Measurements from ENCODE around the gene UNC45B.
"Not testable (repeated sequence)": the region's sequence is repeated elsewhere in the genome, so short reads cannot be mapped to it uniquely, and the experiment has no call there.

UNC45B gene, protein sequence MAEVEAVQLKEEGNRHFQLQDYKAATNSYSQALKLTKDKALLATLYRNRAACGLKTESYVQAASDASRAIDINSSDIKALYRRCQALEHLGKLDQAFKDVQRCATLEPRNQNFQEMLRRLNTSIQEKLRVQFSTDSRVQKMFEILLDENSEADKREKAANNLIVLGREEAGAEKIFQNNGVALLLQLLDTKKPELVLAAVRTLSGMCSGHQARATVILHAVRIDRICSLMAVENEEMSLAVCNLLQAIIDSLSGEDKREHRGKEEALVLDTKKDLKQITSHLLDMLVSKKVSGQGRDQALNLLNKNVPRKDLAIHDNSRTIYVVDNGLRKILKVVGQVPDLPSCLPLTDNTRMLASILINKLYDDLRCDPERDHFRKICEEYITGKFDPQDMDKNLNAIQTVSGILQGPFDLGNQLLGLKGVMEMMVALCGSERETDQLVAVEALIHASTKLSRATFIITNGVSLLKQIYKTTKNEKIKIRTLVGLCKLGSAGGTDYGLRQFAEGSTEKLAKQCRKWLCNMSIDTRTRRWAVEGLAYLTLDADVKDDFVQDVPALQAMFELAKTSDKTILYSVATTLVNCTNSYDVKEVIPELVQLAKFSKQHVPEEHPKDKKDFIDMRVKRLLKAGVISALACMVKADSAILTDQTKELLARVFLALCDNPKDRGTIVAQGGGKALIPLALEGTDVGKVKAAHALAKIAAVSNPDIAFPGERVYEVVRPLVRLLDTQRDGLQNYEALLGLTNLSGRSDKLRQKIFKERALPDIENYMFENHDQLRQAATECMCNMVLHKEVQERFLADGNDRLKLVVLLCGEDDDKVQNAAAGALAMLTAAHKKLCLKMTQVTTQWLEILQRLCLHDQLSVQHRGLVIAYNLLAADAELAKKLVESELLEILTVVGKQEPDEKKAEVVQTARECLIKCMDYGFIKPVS

DNA sequence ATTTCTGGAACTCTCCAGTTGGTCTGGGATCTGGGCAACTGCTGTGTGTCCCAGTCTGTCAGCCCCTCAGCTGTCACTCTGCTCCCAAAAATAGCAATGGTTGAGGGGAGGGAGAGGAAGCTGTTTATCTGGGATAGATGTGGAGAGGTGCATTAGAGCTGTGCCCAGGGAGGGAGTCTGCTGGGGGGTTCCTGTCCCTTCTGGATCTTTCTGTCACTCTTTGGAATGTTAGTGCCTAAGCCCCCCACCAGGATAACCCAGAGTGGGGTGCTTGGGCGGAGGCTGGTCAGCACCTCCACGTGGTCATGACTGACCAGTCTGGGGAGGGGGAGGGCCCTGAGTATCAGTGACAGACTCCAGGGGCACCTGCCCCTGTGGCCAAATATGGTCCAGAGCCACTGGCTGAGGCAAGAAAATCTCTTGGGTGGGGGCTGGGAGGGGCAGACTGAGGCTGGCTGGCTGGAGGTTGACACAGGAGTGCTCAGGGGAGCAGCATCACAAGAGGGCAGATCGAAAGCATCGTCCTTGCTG lies at the start of gene UNC45B:
UNC45B (plus strand) TSS at position 443 of the 531 bp plus-strand sequence. CDS start 447 bp downstream, outside the sequence.
- FAIRE-seq: no peak

DNA sequence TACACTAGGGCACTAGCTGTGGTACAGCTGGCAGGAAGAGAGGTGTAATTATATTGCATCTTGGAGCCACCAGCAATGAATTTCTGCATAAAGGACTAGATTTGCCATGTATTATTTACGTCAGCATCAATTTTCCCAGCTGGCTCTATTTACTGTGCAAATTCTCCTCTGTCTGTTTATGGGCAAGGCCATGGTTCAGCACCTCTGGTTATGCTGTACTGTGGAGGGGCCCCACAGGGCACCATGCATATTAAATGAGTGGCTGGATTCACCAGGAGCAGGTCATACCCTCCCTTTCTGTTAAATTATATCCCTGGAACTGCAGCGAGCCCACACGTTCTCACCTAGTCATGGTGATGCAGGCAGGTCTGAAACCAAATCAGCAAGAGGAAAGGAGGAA lies 47.7 kb upstream of the UNC45B start:
- FAIRE-seq: no peak

DNA sequence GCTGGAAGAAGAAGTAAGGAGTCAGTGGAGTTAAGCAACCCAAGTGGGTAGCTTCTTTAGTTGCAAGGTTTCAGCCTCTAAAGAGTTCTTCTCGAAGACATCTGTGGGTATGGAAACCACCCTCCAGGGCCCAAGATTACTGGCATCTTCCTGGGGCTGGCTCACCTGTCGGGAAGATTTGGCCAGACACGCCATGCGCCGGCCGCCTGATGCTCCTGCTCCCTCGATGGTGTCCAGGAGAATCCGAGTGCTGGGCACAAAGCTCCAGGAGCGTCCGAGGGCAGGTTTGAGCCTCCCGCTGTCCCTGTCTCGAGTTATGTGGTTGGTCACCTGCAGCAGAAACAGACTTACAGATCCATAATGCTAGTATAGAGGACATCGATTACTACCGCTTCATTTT lies 46.6 kb upstream of the UNC45B start:
- no peak for FAIRE-seq

DNA sequence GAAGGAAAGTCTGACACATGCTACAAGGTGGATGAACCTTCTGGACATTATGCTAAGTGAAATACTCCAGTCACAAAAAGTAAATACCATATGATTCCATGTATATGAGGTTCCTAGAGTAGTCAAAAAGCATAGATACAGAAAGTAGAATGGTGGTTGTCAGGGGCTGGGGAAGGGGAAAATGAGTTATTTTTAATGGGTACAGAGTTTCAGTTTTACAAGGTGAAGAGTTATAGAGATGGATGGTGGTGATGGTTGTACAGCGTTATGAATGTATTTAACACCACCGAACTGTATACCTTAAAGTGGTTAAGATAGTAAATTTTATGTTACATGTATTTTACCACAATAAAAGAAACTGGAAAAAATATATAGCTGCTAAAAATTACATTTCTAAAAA lies 45.9 kb upstream of the UNC45B start:
- no peak for FAIRE-seq

DNA sequence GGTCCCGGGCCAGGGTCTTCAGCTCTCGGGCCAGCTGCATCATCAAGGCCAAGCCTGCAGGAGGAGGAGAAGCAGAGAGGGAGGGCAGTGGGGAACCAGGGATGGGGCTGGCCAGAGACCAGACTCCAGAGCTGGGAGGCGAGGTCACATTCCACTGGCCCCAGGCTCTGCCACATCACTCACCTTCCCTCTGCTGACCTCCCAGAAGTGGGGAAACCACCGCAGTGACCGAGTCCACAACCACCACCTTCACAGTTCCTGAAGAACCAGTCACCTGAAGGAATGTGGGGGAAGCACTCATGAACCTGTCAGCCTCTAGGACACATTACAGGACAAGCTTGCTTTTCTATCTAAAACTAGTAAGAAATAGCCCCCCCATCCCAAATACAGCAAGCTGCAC lies 44.3 kb upstream of the UNC45B start:
- FAIRE-seq: no peak

DNA sequence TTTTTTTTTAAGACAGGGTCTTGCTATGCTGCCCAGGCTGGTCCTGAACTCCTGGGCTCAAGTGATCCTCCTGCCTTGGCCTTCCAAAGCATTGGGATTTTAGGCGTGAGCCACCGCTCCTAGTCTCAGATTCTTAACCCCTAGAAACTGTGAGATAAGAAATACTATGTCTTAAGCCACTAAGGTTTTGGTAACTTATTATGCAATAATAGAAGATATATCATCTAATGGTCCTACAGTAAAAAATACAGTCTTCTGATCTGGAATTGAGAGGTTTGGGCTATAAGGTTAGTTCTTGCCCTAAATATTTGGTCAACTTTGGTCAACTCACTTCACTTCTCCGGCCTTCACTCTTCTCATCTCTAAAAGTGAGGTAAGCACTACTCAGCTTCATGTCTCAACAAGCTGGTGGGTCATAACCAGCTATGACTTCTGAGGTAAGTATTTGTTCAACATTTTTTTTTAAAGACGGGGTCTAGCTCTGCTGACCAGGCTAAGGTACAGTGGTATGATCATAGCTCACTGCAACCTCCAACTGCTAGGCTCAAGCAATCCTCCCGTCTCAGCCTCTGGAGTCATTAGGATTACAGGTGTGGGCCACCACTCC lies 42.7 kb upstream of the UNC45B start:
- FAIRE-seq: no peak

DNA sequence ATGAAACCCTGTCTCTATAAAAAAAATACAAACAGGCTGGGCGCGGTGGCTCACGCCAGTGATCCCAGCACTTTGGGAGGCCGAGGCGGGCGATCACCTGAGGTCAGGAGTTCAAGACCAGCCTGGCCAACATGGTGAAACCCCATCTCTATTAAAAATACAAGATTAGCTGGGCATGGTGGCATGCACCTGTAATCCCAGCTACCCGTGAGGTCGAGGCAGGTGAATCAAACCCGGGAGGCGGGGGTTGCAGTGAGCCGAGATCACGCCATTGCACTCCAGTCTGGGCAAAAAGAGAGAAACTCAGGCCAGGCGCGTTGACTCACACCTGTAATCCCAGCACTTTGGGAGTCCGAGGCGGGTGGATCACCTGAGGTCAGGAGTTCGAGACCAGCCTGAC lies 36.8 kb upstream of the UNC45B start:
- not testable (repeated sequence) for FAIRE-seq

DNA sequence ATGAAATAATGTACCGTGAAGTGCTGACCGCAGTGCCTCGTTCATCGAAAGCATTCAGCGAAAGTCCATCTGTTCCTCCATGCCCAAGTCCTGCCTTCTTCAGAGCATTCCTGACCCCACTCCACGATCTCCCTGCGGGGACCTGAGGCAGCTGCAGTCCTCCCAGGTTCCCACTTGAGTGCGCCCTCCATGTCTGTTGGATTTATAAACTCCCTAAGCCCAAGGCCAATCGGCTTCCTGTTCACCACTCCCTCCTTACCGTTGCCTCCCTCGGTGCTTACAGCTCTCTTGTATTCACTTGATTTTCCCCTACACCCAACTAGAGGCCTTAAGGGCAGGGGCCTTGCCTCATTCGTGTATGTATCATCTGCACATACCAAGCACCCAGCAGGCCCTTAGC lies 30.8 kb upstream of the UNC45B start:
- FAIRE-seq: no peak

DNA sequence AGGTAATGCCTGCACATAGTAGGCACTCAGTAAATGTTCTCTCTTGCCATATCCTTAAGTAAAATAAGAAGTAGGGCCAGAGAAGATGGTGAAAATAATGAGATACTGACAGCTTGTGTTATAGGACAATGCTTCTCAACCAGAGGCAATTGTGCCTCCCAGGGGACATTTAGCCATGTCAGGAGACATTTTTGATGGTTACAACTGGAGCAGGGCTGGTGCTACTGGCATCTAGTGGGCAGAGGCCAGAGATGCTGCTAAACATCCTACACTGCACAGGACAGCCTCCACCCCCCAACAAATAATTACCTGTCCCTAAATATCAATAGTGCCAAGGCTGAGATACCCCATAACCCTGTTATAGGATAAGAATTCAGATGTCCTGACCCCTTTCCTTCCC lies 29.6 kb upstream of the UNC45B start:
- FAIRE-seq: no peak

DNA sequence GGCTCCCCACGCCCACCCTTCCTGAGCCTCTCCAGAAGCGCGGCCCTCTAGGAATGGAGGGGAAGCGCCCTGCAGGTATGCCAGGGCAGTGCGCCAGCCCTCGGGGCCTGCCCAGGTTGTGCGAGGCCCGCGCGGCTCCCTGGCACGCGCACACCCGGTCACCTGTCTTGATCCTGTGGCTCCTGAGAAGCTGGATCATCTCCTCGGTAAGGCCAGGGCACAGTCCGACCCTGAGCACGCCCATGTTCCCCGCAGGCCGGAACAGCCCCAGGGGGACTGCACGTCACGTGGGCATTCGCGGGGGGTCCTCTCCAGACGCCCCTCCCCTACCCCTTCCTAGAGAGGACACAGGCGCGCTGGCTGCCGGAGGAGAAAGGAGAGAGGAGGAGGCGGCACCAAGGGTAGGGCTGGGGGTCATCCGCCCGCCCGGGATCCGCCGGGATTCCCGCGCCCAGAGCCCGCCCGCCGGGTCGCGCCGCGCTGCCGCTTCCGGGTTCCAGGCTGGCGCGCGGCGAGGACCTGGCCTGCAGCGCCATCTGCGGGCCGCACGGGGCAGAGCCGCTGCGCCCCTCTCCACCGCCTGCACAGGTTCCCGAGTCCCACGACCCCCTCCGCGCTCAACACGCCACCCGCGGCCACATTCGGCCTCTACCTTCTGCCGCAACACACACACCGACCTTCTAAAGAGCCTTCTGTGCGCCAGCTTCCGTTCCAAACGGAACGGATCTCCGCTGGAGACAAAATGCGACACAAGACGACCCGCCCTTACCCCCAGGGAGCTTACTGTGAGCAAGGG lies 28.0 kb upstream of the UNC45B start, which contains the start of gene RAD51D:
RAD51D (minus strand) TSS at position 491 of the 796 bp plus-strand sequence; CDS start at position 244, 247 bp downstream.
- no peak for FAIRE-seq

DNA sequence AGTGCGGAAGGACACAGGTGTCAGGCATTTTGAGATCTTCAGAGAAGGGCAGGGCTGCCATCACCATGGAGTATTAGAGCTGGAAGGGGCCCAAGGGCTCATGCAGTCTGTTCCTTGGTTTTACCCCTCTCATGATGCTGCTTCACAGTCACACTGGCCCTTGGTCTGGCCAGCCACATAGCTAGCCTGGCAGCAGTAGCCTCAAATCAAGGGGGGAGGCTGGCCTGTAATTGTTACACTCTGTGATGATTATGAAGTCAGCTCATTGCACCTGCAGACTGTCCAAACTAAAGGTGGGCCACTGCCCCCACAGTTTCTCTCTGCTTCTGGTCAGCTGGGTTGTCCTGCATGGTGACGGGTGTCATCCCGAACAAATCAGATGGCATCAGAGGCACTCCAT lies 26.3 kb upstream of the UNC45B start, which contains the start of gene FNDC8:
FNDC8 (plus strand) TSS at position 301 of the 400 bp plus-strand sequence; CDS start at position 380, 79 bp downstream.
- FAIRE-seq: no peak

DNA sequence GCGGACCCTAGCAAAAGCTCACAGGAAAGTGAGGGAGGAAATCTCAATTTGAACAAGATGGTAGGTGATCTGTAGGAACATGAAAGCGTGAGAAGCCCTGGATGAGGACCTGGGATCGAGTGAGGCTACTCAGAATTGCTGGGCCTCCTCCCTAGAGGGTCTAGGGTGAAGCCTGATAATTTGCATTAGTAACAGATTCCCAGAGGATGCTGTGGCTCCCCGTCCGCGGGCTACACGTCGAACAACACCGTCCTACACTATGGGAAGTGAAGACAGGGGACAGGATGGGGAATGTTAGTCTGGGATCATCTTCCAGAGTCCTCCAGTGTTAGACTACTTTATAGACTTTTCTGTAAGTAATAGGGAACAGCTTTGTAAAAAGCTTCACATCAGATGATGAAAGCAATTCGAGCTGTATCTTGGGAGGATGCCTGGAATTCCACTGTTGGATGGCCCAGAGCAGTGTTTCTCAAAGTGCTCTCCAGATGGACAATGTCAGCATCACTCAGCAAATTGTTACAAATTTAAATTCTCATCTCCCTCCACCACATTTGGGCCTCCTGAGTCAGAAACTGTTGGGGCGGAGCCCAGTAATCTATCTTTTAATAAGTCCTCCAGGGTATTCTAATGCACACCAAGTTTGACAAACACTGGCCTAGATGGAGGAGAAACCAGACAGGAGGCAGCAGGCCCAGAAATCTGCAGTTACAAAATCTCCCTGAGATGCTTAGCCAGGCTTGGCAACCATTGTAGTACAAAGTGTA lies 19.7 kb upstream of the UNC45B start:
- no peak for FAIRE-seq

DNA sequence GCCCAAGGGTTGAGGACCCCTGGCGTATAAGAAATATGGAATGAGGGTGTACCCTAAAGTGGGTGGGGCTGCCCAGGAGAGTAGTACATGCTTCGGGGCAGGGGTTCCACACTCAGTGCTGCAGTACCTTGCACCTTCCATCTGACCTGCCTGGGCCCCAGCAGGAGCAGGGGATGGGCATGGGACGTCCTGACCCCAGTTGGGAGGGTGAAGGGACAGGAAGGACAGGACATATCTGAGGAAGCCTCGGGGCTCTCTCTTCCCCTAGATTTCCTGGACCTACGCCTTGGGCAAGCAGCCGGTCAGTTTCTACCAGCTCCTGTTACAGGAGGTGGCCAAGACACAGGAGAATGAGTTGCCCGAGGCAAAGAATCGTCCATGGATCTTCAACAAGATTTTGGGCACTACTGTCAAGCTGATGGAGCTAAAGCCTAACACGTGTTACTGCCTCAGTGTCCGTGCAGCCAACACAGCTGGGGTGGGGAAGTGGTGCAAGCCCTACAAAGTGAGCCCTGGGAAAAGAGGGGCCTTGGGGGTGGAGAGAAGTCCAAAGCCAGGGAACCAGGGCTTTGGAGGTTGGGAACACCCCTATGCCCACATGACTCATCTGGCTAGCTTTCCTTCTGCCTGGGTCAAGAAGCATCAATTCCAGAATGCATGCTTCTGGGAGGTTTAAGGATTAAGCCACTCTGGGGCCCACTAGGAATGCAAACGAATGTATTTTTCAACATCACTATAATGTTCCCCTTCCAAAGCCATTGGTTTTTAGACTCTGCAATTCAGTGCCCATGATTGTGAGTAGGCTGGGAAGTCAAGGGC lies 18.3 kb upstream of the UNC45B start:
- FAIRE-seq: no peak

DNA sequence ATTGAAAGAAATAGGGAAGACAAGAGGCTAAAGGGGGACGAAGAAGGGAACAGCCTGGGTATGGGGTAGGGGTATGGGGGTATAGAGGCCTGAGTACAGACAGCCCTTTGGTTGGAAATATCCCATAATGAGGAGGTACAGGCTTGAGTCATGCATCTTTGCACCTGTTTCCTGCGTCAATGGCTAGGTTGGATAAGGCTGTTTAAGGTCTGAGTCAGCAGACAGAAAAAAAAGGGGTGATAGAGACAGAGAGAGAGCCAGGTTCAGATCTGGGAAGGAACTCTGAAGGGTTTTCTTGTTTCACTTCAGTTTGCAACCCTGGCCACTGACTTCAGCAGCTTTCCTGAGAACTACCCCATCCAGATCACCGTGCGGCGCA lies 17.7 kb upstream of the UNC45B start:
- FAIRE-seq: no peak

DNA sequence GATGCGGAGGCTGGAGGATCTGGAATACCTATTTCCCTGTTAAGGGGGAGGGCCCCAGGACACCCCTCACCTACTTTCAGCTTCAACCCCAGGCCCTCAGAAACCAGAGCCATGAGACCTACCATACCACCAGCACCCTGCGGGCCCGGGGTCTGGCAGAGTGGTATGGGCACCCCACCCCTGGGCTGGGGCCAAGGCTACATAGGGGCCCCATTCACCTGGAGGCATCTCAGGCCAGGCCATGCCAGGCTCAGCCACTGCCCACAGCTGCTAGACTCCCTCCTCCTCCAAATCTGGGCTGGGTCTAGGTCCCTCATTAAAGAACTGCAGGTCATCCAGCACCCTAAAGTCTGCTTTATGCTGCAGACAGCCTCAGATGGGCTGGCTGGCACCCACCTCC lies 17.2 kb upstream of the UNC45B start:
- FAIRE-seq: no peak

DNA sequence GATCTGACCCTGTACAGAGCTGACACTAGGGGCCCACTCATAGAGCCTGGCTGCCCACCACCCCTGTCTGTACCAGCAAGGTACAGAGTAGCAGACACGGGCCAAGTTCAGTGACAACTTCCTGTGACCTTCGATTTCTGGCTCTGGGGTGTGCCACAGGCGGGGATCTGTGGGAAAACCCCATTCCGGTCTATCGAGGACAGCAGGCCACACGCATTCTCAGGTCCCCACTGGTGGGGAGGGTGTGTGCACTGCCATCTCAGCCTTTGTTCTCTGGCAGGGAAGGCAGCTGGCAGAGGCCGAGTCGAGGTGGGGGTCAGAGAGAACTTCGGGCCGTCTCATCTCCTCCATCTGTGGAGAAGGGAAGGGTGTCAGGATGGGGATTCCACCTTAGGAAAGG lies 15.5 kb upstream of the UNC45B start:
- FAIRE-seq: no peak

DNA sequence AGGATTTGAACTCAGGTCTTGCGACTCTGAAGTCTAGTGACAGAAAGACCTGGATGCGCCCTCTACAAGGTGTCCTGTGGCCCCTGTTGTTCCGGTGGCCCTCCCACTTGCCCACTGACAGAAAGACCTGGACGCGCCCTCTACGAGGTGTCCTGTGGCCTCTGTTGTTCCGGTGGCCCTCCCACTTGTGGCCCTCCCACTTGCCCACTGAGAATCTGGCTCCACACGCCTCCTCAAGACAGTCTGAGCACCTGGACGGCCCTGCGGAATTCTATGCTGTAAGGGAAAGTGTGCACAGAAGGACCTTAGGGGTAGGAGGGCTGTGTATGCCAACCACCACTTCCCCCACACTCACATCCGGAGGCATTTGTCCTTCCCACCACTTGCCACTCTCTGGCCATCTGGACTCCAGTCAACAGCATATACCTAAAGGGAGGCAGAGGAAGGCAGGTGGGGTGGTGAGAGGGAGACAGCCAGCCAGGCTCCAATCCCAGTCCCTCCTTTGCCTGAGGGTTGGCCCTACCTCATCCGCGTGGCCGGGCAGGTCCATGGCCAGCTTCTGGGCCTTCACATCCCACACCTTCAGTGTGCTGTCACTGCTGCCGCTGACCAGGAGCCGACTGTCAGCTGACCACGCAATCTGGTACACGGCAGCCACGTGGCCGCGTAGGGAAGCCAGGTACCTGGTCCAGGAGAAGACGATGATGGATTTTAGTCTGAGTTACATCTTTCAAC lies 14.6 kb upstream of the UNC45B start:
- no peak for FAIRE-seq

DNA sequence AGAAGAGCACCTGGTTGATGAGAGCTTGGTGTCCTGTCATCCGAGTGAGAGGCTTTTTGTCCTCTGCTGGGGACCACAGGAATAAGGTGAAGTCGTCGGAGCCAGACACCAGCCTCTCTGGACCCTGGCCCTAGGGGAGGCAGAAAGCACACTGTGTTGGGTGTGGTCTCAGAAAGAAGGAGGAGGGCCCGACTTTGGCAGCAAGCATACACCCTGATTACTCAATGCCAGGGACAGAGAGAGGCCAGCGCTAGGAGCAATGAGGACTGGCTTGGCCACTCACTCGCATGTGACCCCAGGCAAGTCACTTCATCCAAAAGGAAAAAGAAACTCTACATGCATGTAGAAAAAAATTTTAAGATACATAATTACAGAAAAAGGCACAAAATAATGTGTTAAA lies 12.3 kb upstream of the UNC45B start:
- no peak for FAIRE-seq

DNA sequence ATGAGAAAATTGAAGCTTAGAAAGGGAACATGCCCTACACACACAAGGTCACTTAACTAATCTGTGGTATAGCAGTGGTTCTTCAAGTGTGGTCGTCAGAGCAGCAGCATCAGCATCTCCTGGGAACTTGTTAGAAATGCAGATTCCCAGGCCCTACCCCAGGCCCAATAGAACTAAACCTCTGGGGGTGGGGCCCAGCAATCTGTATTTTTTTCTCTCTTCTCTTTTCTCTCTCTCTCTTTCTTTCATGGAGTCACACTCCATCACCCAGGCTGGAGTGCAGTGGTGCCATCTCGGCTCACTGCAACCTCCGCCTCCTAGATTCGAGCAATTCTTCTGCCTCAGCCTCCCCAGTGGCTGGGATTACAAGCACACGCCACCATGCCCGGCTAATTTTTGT lies 9.4 kb upstream of the UNC45B start:
- no peak for FAIRE-seq
